NT2/D1 (cell line): Measurements from ENCODE around the gene RNPS1.

Experiments
- YY1 ChIP-seq: IDR thresholded peaks from 2 replicates; pipeline ENCODE4 v1.6.1; 2011; ENCODE audit not compliant: insufficient read length, insufficient read depth
- ZNF274 ChIP-seq: IDR thresholded peaks from 2 replicates; pipeline ENCODE4 v1.6.1; 2011; ENCODE audit warnings: mild to moderate bottlenecking, low read depth, low read length

- TF ChIP-seq YY1 (no peak), ZNF274 (no peak)
These were observed 30.7 kb upstream of the RNPS1 start for GRCh38 chr16:2298621-2299020.
